WTC11 (cell line): ENCODE results near the gene STARD10. TPM values are rescaled to one million over a fixed set of nuclear protein-coding genes. Genes with fewer than 3 reads are reported as not detected.

Experiments used
- ATAC-seq: fragments of 200-7000 bp; cut with Tn5 transposase; 2 replicates; pipeline ENCODE4 v1.10.0; 2021; ENCODE audit warnings: mild to moderate bottlenecking, moderate library complexity
- CTCF ChIA-PET: fragments of 300-600 bp; sonication (Branson Sonifier 250); formaldehyde crosslinking; loops from one replicate; lab custom pipeline; 2021; ENCODE audit warnings: antibody characterized with exemption; lab: Charles Lee
- POLR2A ChIA-PET: fragments of 350-600 bp; sonication (Branson Sonifier 250); formaldehyde crosslinking; loops from one replicate; lab custom pipeline; 2021; ENCODE audit warnings: antibody characterized with exemption; lab: Charles Lee
- DNase-seq: peaks from one replicate; pipeline ENCODE4 v3.0.0; 2021; ENCODE audit warnings: low spot score
- H3K27ac Mint-ChIP-seq: 2 replicates; pipeline ENCODE4 v1.8.0; 2021; ENCODE audit warnings: mixed read lengths
- H3K27me3 Mint-ChIP-seq: 2 replicates; pipeline ENCODE4 v1.8.0; 2021; ENCODE audit warnings: low read depth, mild to moderate bottlenecking, moderate library complexity, mixed read lengths
- H3K36me3 Mint-ChIP-seq: 2 replicates; pipeline ENCODE4 v1.8.0; 2021; ENCODE audit warnings: mixed read lengths
- H3K4me1 Mint-ChIP-seq: 2 replicates; pipeline ENCODE4 v1.8.0; 2022; ENCODE audit warnings: mixed read lengths
- H3K4me3 Mint-ChIP-seq: 2 replicates; pipeline ENCODE4 v1.8.0; 2021; ENCODE audit warnings: mild to moderate bottlenecking, moderate library complexity, mixed read lengths
- H3K9me3 Mint-ChIP-seq: 2 replicates; pipeline ENCODE4 v1.8.0; 2021; ENCODE audit warnings: mixed read lengths
- AR ChIP-seq: fragments of 250-450 bp; sonication (Bioruptor Pico); IDR thresholded peaks from 2 replicates; pipeline ENCODE4 v1.9.0; 2021; ENCODE audit warnings: mild to moderate bottlenecking
- ATF1 ChIP-seq: sonication (generic); formaldehyde crosslinking; IDR thresholded peaks from 2 replicates; pipeline ENCODE4 v1.8.1; 2023; ENCODE audit warnings: mild to moderate bottlenecking, moderate library complexity, missing genetic modification reagents
- ATF2 ChIP-seq: sonication (generic); formaldehyde crosslinking; IDR thresholded peaks from 2 replicates; pipeline ENCODE4 v1.8.1; 2022; ENCODE audit warnings: low read depth, missing genetic modification reagents, borderline replicate concordance
- CREM ChIP-seq: sonication (generic); formaldehyde crosslinking; IDR thresholded peaks from 2 replicates; pipeline ENCODE4 v1.8.1; 2022; ENCODE audit warnings: mild to moderate bottlenecking, missing genetic modification reagents, moderate library complexity
- CTCF ChIP-seq: fragments of 200-600 bp; IDR thresholded peaks from 2 replicates; pipeline ENCODE4 v1.8.0; 2022; ENCODE audit warnings: antibody characterized with exemption
- E2F1 ChIP-seq: sonication (generic); formaldehyde crosslinking; IDR thresholded peaks from 2 replicates; pipeline ENCODE4 v1.8.0; 2022; ENCODE audit warnings: mild to moderate bottlenecking, missing genetic modification reagents
- FOXK1 ChIP-seq: sonication (generic); formaldehyde crosslinking; IDR thresholded peaks from 2 replicates; pipeline ENCODE4 v1.8.0; 2022; ENCODE audit warnings: mild to moderate bottlenecking, moderate library complexity, missing genetic modification reagents
- FOXP1 ChIP-seq: sonication (generic); formaldehyde crosslinking; IDR thresholded peaks from 2 replicates; pipeline ENCODE4 v1.8.0; 2022; ENCODE audit warnings: missing genetic modification reagents, mild to moderate bottlenecking, moderate library complexity, borderline replicate concordance
- JAZF1 ChIP-seq: fragments of 250-450 bp; sonication (Bioruptor Pico); IDR thresholded peaks from 2 replicates; pipeline ENCODE4 v1.9.0; 2021; ENCODE audit warnings: moderate library complexity, mild to moderate bottlenecking, inconsistent platforms
- JUN ChIP-seq: sonication (generic); formaldehyde crosslinking; IDR thresholded peaks from 2 replicates; pipeline ENCODE4 v1.8.0; 2023; ENCODE audit warnings: mild to moderate bottlenecking, missing genetic modification reagents
- KAT7 ChIP-seq: sonication (generic); formaldehyde crosslinking; IDR thresholded peaks from 2 replicates; pipeline ENCODE4 v1.8.1; 2023; ENCODE audit warnings: missing genetic modification reagents, mild to moderate bottlenecking, borderline replicate concordance
- NR2C2 ChIP-seq: sonication (generic); formaldehyde crosslinking; IDR thresholded peaks from 2 replicates; pipeline ENCODE4 v1.8.0; 2022; ENCODE audit warnings: mild to moderate bottlenecking, missing genetic modification reagents
- PRRX2 ChIP-seq: fragments of 250-450 bp; sonication (Bioruptor Pico); IDR thresholded peaks from 2 replicates; pipeline ENCODE4 v1.8.0; 2021; ENCODE audit warnings: mild to moderate bottlenecking
- SMAD4 ChIP-seq: sonication (generic); formaldehyde crosslinking; IDR thresholded peaks from 2 replicates; pipeline ENCODE4 v1.8.0; 2022; ENCODE audit warnings: mild to moderate bottlenecking, missing genetic modification reagents
- USF2 ChIP-seq: sonication (generic); formaldehyde crosslinking; IDR thresholded peaks from 2 replicates; pipeline ENCODE4 v1.8.1; 2023; ENCODE audit warnings: mild to moderate bottlenecking, missing genetic modification reagents, moderate library complexity
- ZNF281 ChIP-seq: sonication (generic); formaldehyde crosslinking; IDR thresholded peaks from 2 replicates; pipeline ENCODE4 v1.8.0; 2023; ENCODE audit warnings: mild to moderate bottlenecking, missing genetic modification reagents
- ZNF416 ChIP-seq: fragments of 250-450 bp; sonication (Bioruptor Pico); IDR thresholded peaks from 2 replicates; pipeline ENCODE4 v1.9.0; 2021; ENCODE audit warnings: mild to moderate bottlenecking, inconsistent platforms
- ZNF512 ChIP-seq: sonication (generic); formaldehyde crosslinking; IDR thresholded peaks from 2 replicates; pipeline ENCODE4 v1.8.1; 2022; ENCODE audit warnings: missing genetic modification reagents, borderline replicate concordance
- ZSCAN18 ChIP-seq: fragments of 250-450 bp; sonication (Bioruptor Pico); IDR thresholded peaks from 2 replicates; pipeline ENCODE4 v2.1.2; 2022; ENCODE audit warnings: mild to moderate bottlenecking, moderate library complexity
- total RNA-seq: library from RNA; stranded (reverse); gene quantifications from 3 replicates; pipeline ENCODE4 v1.2.3, GENCODE V29; 2021

The STARD10 gene
- total RNA-seq, 1 experiment from 2014 or later = 32.0 TPM

- ATAC-seq (no peak), DNase-seq (no peak)
- Mint-ChIP-seq H3K4me1 (peaks cover 9% of the 10 kb centered on the region), H3K27me3 (no peaks in the 10 kb centered on the region), H3K4me3 (no peak overlapping the region), H3K36me3 (no peaks in the 10 kb centered on the region), H3K9me3 (no peaks in the 10 kb centered on the region), H3K27ac (peak overlapping the region; percentile 81)
- TF ChIP-seq ZSCAN18 (CRISPR knock-in tag) (no peak), SMAD4 (no peak), ZNF512 (CRISPR knock-in tag) (no peak), ATF1 (CRISPR knock-in tag) (no peak), ATF2 (no peak), E2F1 (CRISPR knock-in tag) (no peak), ZNF416 (CRISPR knock-in tag) (no peak), FOXK1 (CRISPR knock-in tag) (no peak), CTCF (no peak), CREM (no peak)
- ChIA-PET CTCF (interaction anchor here (0.9 to 1.8 kb wide), 5 partner anchors 18 to 454 kb away, joined by 3 to 8 read pairs (median 4); no protein-coding TSS in a partner anchor), POLR2A (no interaction called here)
Observed at GRCh38 chr11:72723508-72723907, 70.3 kb downstream of the STARD10 start.

- Mint-ChIP-seq H3K36me3 (no peaks in the 10 kb centered on the region), H3K9me3 (no peaks in the 10 kb centered on the region), H3K4me3 (no peak overlapping the region), H3K27me3 (no peaks in the 10 kb centered on the region), H3K4me1 (peaks cover 9% of the 10 kb centered on the region), H3K27ac (peak overlapping the region; percentile 95)
- POLR2A ChIA-PET = no interaction called here
- CTCF ChIA-PET = interaction anchor here (1.1 to 1.8 kb wide), 8 partner anchors 10 to 514 kb away, joined by 3 to 8 read pairs (median 4); partner anchors contain the start of gene STARD10
- DNase-seq (peak; percentile 73), ATAC-seq (peak; percentile 81)
- TF ChIP-seq KAT7 (no peak), JAZF1 (CRISPR knock-in tag) (no peak), FOXP1 (no peak), PRRX2 (CRISPR knock-in tag) (no peak), NR2C2 (CRISPR knock-in tag) (no peak), USF2 (no peak), CREM (peak; percentile 58; the same call in 1 of the 2 replicates), AR (CRISPR knock-in tag) (no peak), JUN (CRISPR knock-in tag) (no peak), ZNF281 (CRISPR knock-in tag) (no peak)
Observed at GRCh38 chr11:72722050-72722748, 71.6 kb downstream of the STARD10 start.
